NB4 (cell line): ENCODE data around the gene TOB1.

Experiments used
- CTCF ChIP-seq: IDR thresholded peaks from one replicate; pipeline ENCODE4 v1.5.1; 2012; ENCODE audit warnings: low read depth, low read length
- MAX ChIP-seq: IDR thresholded peaks from 2 replicates; pipeline ENCODE4 v1.6.1; 2011; ENCODE audit warnings: low read depth, low read length
- POLR2A ChIP-seq: IDR thresholded peaks from 2 replicates; pipeline ENCODE4 v1.6.1; 2011; ENCODE audit warnings: mild to moderate bottlenecking; ENCODE audit not compliant: insufficient read length; ENCODE audit errors: extremely low read depth

GRCh38 chr17:50820651-50821050 lies 45.5 kb downstream of the TOB1 start:
- TF ChIP-seq CTCF (no peak), POLR2A (no peak), MAX (no peak)
